Cardiac septum (tissue), 1 donor: ENCODE results near the gene CPLX1. TPM values are rescaled to one million over a fixed set of nuclear protein-coding genes. Genes with fewer than 3 reads are reported as not detected.
"Not testable (repeated sequence)": the region's sequence is repeated elsewhere in the genome, so short reads cannot be mapped to it uniquely, and the experiment has no call there.

Source experiments
- DNase-seq: peaks from one replicate; pipeline ENCODE4 v3.0.0-alpha.2; 2020; ENCODE audit warnings: low spot score
- intact Hi-C: fragments of 100-400 bp; cut with DNase I; formaldehyde crosslinking; loops from one replicate; pipeline ENCODE4 v1.14.0; 2022
- total RNA-seq: library from RNA; stranded (reverse); fragmentation: NEBNext Ultra II Directional; extraction: Animal tissue kit (Norgen Biotek cat#: 25700); gene quantifications from one replicate; pipeline ENCODE4 v1.2.1, GENCODE V29; 2021
- donor health status: DM: no; HTN: no; CAD: no.

Gene CPLX1
- total RNA-seq, 1 donor from 2014 or later, result 9.4 TPM

DNA sequence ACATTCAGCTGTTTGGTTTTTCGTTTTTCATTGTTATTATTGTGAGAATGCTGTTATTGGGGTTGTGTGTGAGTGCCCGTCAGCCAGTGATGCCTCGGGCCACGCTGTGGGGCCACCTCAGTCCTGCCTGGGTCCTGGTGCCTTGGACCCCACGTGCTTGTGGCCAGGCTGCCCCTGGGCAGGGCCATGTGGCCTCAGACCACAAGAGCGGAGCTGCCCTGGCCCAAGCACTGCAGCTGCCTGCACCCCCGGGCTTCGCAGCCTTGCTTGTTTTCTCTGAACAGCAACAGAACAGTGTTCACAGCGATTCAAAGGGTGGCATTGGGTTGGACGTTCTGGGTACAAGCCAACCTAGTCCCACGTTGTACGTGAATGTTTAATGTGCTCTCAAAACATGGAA lies 56.9 kb downstream of the CPLX1 start:
- intact Hi-C loops, result no loop called here
- DNase-seq, result no peak

- intact Hi-C loops, result no loop called here
- no peak for DNase-seq
Measured at GRCh38 chr4:768076-768475, 57.9 kb downstream of the CPLX1 start.

DNA sequence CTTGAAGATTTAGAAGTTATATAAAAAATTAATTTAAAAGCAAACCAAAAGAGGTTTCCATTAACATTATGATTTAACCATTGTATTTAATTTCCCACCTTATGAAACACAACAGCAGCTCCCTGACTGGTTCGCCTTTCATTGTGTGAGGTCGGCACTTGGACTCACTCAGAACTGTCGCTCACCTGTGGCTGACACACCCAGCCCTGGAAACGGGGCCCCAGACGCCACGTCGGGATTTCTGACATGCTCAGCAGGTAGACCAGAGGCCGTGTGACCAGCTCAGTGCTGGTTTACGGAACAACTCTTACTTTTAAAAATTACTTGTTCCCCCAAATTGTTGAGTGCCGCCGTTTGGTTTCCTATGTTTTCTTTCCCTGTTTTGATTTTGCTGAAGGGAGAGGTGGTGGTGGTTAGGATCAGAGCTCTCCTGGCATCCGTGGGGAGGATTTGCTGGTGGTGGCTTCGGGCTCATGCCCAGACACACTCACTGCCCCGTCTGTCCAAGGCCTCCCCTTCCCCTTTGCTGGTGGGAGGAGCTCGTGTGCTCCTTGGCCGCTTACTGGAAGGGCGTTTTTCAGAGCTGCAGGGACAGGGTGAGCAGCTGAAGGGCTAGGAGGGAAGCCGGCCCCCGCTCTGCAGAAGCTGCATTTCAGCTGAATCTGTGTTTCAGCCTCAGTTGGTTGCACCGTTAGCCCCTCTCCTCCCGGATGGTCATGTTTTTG lies 59.2 kb downstream of the CPLX1 start:
- intact Hi-C loops, result no loop called here
- no peak for DNase-seq

- DNase-seq, result no peak
- intact Hi-C loops, result no loop called here
Measured at GRCh38 chr4:766152-766515, 59.8 kb downstream of the CPLX1 start.

DNA sequence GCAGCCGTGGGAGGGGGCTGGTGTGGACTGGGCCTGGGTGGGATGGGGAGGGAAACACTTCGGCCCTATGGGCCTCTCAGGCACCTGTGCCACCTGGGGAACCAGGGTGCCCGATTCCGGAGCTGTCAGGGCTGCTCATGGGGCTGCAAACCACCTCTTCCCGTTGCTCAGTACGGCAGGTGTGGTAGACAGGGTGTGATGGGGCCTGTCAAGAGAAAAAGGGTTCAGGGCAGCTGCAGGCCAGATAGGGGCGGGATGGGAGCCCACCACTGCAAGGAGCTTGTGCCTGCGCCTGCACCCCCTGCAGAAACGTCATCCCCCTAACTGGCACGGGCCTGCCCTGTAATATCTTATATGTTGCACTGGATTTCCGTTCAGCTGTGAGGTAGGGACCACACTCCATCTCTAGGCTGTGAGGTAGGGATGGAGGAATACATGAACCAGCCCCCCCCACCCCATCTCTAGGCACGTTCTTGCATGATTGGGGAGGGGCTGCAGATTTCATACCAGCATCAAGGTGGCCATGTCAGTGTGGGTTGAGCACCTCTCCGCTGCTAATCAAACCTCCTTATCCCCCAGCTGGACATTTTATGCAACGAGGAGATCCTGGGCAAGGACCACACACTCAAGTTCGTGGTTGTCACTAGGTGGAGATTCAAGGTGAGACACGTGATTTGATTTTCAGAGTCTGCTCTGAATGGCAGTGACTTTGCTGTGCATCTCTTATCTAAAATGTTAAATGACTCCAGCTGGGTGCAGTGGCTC lies 61.3 kb downstream of the CPLX1 start:
- DNase-seq, result no peak
- intact Hi-C loops, result no loop called here

DNA sequence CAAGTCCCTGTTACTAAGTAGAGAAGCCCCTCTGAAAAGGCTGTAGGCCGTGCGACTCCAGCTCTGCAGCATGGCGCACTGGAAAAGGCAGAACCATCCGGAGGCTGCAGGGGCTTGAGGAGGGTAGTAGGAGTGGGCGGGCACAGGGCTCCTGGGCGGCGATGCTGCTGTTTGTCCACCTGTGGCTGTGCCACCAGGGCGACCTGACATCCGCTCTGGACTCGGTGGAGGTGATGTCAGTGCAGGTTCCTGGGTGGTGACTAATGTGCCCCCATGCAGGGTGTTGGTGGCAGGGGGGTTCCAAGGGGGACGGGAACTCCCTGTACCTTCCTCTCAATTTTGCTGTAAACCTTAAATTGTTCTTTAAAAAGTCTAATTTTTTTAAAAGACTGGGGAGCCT lies 62.0 kb downstream of the CPLX1 start:
- intact Hi-C loops, result no loop called here

DNA sequence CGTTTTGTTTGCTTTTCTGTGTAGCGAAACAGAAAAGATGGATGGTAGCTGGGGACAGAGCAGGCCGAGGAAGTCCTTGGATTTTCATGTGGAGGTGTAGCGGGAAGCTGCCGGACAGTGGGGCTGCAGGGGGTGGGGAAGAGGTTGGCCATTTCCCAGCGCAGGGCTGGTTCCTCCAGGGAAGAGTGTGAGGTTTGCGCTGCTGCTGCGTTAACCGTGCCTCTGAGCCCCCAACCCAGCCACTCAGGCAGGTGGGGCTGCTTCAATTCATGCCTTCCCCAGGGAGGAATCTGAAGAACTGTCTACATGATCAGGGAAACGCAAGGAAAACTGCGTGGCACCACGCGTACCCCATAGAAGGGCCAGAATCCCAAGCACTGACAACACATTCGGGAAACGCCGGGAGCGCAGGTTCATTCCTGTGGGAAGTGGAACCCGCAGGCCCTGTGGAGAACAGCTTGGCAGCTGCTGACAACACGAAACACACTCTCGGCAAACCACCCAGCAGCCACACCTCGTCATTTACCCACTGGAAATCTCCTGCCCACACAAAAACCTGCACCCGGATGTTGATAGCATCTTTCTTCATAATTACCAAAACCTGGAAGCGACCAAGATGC lies 62.6 kb downstream of the CPLX1 start:
- intact Hi-C loops, result no loop called here
- DNase-seq, result no peak

More for the DNA sequence above, 62.0 kb downstream of the CPLX1 start:
- DNase-seq, result no peak

DNA sequence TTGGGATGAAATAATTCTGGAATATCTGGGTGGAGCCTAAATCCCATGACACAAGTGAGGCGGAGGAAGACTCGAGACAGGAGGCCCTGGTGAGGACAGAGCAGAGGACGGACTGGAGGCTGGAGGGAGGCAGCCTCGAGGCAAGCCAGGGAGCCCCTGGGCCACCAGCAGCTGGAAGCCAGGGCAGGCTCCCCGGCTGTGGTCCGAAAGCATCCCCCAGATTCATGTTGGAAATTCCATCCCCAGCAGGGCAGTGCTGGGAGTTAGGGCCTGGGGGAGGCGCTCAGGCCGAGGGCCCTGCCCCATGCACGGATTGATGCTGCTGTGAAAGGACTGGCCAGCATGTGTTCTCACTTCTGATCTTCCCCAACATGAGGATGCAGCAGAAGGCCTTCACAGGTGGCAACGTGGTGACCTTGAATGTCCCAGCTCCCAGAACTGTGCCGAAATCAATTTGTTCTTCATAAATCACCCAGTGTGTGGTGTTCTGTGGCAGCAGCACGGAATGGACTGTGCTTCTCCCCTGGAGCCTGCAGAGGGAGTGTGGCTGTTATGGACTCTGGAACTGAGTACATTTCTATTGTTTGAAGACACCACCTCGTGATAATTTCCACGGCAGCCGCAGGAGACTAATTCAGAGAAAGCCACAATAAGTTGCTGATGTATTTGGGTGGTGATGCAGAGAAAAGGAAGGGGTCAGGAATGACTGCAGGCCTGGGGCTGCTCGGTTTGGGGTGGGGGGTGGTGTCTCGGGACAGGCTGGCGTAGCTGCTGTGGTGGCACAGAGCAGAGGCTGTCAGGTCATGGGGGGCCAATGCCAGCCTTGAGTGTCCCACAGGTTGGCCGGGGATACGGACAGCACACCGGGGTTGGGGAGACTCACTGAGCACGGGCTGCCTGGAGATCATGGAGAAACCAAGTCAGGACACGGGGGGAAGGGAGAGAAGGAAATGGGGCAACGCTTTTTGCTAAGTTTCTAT lies 63.4 kb downstream of the CPLX1 start:
- intact Hi-C loops, result no loop called here

GRCh38 chr4:761739-762138 lies 64.2 kb downstream of the CPLX1 start:
- DNase-seq, result no peak

More for the DNA sequence above, 63.4 kb downstream of the CPLX1 start:
- DNase-seq, result no peak

DNA sequence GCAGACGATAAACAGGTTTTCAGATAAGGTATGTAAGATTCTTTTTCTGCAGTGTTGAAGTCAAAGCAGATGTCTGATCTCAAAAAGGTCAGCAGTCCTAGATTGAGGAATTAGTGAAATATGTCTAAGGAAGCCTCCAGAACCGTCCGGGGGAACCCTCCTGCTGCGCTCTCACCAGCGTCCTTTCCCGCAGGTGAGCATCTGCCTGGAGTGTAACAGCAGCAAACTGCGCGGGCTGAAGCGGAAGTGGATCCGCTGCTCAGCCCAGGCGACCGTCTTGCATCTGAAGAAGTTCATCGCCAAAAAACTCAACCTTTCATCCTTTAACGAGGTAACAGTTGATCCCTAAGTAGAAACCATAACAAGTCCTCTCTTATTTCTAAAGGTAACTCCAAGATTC lies 64.8 kb downstream of the CPLX1 start:
- DNase-seq, result no peak
- intact Hi-C loops, result no loop called here

More at GRCh38 chr4:761739-762138, 64.2 kb downstream of the CPLX1 start:
- intact Hi-C loops, result no loop called here

- intact Hi-C loops, result no loop called here
- DNase-seq, result no peak
Measured at GRCh38 chr4:760616-761015, 65.3 kb downstream of the CPLX1 start.

DNA sequence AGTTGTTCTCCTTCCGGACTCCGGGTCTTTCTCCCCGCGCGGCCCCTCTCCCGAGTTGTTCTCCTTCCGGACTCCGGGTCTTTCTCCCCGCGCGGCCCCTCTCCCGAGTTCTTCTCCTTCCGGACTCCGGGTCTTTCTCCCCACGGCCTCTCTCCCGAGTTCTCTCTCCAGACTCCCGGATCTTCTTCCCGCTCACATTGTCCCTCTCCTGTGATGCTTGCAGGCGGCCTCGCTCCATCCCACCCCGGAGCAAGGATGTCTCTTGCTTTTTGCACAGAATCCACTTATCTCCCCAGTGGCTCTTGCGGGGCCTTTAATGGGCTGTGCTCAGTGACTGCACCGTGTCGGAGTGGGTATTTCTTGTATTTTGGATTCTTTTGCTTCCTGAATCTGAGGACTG lies 66.1 kb downstream of the CPLX1 start:
- DNase-seq, intact Hi-C loops: not testable (repeated sequence)

DNA sequence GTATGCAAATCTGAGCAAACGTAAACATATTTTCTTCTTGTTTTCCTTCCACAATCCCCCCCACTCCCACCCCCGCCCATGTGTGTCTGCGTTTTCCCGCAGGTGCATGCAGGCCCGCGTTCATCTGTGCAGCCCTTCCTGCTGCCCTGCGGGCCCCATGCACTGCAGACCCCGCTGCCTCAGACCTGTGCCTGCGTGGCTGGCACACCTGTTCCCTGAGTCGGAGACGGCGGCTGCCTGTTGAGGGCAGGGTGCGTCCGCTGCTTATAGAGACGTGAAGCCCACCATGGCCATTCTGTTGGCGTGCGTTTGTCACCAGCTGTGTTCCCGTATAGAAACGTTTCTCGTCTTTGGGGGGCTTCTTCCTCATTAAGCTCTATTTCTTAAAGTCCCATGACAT lies 68.8 kb downstream of the CPLX1 start:
- intact Hi-C loops, result no loop called here
- DNase-seq, result no peak

GRCh38 chr4:754221-755120 lies 71.5 kb downstream of the CPLX1 start:
- intact Hi-C loops, result no loop called here
- no peak for DNase-seq

DNA sequence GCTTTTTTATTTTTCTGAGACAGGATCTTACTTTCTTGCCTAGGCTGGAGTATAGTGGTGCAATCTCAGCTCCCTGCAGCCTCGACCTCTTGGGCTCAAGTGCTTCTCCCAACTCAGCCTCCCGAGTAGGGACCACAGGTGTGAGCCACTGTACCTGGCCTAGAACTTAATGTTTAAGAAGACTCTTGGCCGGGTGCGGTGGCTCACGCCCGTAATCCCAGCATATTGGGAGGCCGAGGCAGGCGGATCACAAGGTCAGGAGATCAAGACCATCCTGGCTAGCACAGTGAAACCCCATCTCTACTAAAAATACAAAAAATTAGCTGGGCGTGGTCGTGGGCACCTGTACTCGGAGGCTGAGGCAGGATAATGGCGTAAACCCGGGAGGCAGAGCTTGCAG lies 72.7 kb downstream of the CPLX1 start:
- intact Hi-C loops, DNase-seq: not testable (repeated sequence)

- intact Hi-C loops, result no loop called here
- DNase-seq, result no peak
Measured at GRCh38 chr4:752196-752861, 73.6 kb downstream of the CPLX1 start.

GRCh38 chr4:751676-752075 lies 74.3 kb downstream of the CPLX1 start:
- intact Hi-C loops, result no loop called here
- DNase-seq, result no peak
